ENCODE measurements around the gene CMSS1. TPM values are rescaled to one million over a fixed set of nuclear protein-coding genes. Genes with fewer than 3 reads are reported as not detected.

CMSS1 gene
- total and polyA plus RNA-seq, 2 of the 13 experiments (the other 11 are each of a cell fraction or from before 2014, with no cell fraction given) = 6.4 to 48.7 TPM

GRCh38 chr3:99809565-99809964, 8.1 kb upstream of the CMSS1 start (continued):
- TF ChIP-seq ZNF142 (CRISPR knock-in tag; IDR thresholded peaks at IDR 0.05) (no peak), HNF1A (IDR thresholded peaks at IDR 0.05; ENCODE audit: low read depth) (no peak), HNF1A (CRISPR knock-in tag; IDR thresholded peaks at IDR 0.05; ENCODE audit: borderline replicate concordance) (no peak), ADNP (CRISPR knock-in tag; IDR thresholded peaks at IDR 0.05) (no peak)

Data from HepG2 (cell line).